ENCODE results near the gene BCLAF1. TPM values are rescaled to one million over a fixed set of nuclear protein-coding genes. Genes with fewer than 3 reads are reported as not detected.

The BCLAF1 gene
- total and polyA plus RNA-seq, 9 of the 15 experiments (the other 6 are each of a cell fraction or from before 2014, with no cell fraction given), result 65.4 to 286 (median 165) TPM

DNA sequence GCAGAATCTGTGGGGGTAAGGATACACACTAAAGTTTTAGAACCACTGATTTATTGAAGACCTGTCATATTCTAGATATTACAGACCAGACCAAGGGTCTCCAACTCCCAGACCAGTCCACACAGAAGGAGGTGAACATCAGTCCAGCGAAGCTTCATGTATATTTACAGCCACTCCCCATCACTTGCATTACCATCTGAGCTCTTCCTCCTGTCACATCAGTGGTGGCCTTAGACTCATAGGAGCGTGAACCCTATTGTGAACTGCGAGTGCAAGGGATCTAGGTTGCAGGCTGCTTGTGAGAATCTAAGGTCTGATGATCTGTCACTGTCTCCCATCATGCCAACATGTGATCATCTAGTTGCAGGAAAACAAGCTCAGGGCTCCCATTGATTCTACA is 5.0 kb upstream of the BCLAF1 start (continued):
- TF ChIP-seq, protein P1, sequence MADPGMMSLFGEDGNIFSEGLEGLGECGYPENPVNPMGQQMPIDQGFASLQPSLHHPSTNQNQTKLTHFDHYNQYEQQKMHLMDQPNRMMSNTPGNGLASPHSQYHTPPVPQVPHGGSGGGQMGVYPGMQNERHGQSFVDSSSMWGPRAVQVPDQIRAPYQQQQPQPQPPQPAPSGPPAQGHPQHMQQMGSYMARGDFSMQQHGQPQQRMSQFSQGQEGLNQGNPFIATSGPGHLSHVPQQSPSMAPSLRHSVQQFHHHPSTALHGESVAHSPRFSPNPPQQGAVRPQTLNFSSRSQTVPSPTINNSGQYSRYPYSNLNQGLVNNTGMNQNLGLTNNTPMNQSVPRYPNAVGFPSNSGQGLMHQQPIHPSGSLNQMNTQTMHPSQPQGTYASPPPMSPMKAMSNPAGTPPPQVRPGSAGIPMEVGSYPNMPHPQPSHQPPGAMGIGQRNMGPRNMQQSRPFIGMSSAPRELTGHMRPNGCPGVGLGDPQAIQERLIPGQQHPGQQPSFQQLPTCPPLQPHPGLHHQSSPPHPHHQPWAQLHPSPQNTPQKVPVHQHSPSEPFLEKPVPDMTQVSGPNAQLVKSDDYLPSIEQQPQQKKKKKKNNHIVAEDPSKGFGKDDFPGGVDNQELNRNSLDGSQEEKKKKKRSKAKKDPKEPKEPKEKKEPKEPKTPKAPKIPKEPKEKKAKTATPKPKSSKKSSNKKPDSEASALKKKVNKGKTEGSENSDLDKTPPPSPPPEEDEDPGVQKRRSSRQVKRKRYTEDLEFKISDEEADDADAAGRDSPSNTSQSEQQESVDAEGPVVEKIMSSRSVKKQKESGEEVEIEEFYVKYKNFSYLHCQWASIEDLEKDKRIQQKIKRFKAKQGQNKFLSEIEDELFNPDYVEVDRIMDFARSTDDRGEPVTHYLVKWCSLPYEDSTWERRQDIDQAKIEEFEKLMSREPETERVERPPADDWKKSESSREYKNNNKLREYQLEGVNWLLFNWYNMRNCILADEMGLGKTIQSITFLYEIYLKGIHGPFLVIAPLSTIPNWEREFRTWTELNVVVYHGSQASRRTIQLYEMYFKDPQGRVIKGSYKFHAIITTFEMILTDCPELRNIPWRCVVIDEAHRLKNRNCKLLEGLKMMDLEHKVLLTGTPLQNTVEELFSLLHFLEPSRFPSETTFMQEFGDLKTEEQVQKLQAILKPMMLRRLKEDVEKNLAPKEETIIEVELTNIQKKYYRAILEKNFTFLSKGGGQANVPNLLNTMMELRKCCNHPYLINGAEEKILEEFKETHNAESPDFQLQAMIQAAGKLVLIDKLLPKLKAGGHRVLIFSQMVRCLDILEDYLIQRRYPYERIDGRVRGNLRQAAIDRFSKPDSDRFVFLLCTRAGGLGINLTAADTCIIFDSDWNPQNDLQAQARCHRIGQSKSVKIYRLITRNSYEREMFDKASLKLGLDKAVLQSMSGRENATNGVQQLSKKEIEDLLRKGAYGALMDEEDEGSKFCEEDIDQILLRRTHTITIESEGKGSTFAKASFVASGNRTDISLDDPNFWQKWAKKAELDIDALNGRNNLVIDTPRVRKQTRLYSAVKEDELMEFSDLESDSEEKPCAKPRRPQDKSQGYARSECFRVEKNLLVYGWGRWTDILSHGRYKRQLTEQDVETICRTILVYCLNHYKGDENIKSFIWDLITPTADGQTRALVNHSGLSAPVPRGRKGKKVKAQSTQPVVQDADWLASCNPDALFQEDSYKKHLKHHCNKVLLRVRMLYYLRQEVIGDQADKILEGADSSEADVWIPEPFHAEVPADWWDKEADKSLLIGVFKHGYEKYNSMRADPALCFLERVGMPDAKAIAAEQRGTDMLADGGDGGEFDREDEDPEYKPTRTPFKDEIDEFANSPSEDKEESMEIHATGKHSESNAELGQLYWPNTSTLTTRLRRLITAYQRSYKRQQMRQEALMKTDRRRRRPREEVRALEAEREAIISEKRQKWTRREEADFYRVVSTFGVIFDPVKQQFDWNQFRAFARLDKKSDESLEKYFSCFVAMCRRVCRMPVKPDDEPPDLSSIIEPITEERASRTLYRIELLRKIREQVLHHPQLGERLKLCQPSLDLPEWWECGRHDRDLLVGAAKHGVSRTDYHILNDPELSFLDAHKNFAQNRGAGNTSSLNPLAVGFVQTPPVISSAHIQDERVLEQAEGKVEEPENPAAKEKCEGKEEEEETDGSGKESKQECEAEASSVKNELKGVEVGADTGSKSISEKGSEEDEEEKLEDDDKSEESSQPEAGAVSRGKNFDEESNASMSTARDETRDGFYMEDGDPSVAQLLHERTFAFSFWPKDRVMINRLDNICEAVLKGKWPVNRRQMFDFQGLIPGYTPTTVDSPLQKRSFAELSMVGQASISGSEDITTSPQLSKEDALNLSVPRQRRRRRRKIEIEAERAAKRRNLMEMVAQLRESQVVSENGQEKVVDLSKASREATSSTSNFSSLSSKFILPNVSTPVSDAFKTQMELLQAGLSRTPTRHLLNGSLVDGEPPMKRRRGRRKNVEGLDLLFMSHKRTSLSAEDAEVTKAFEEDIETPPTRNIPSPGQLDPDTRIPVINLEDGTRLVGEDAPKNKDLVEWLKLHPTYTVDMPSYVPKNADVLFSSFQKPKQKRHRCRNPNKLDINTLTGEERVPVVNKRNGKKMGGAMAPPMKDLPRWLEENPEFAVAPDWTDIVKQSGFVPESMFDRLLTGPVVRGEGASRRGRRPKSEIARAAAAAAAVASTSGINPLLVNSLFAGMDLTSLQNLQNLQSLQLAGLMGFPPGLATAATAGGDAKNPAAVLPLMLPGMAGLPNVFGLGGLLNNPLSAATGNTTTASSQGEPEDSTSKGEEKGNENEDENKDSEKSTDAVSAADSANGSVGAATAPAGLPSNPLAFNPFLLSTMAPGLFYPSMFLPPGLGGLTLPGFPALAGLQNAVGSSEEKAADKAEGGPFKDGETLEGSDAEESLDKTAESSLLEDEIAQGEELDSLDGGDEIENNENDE (IDR thresholded peaks at IDR 0.05; ENCODE audit: low read depth, low read length), result no peak
- TF ChIP-seq, protein P2, sequence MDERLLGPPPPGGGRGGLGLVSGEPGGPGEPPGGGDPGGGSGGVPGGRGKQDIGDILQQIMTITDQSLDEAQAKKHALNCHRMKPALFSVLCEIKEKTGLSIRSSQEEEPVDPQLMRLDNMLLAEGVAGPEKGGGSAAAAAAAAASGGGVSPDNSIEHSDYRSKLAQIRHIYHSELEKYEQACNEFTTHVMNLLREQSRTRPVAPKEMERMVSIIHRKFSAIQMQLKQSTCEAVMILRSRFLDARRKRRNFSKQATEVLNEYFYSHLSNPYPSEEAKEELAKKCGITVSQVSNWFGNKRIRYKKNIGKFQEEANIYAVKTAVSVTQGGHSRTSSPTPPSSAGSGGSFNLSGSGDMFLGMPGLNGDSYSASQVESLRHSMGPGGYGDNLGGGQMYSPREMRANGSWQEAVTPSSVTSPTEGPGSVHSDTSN (CRISPR knock-in tag; IDR thresholded peaks at IDR 0.05; ENCODE audit: low read depth), result no peak
- TF ChIP-seq, protein P2 (tag; conservative IDR thresholded peaks at IDR 0.05; ENCODE audit: low read depth), result 0 out of 2 replicates have a peak, but pooled peaks have one; percentile 16
- TF ChIP-seq KDM2B (CRISPR knock-in tag; IDR thresholded peaks at IDR 0.05), result no peak
- TF ChIP-seq HDAC3 (IDR thresholded peaks at IDR 0.05; ENCODE audit: borderline replicate concordance, partially characterized antibody), result no peak
